Activated T-helper 17 cell treated with anti-CD3 and anti-CD28 coated beads, Interleukin-2, amount 50 U/mL, for 72 hours (primary cell): ENCODE results near the gene IZUMO1. TPM values are rescaled to one million over a fixed set of nuclear protein-coding genes. Genes with fewer than 3 reads are reported as not detected.
A peak's percentile ranks its signal among the peaks of the same experiment; 100 is the strongest.

Experiments
- ATAC-seq: fragments of 150-1000 bp; cut with Tn5 transposase; replicated peaks from 2 replicates; pipeline ENCODE4 v1.10.0; 2021; ENCODE audit warnings: mild to moderate bottlenecking, moderate library complexity
- H3K27ac Mint-ChIP-seq: one replicate; pipeline ENCODE4 v1.8.0; 2022; ENCODE audit warnings: mixed read lengths
- H3K27me3 Mint-ChIP-seq: one replicate; pipeline ENCODE4 v1.8.0; 2022; ENCODE audit warnings: mixed read lengths
- H3K36me3 Mint-ChIP-seq: one replicate; pipeline ENCODE4 v1.8.0; 2022; ENCODE audit warnings: low read depth, mild to moderate bottlenecking, mixed read lengths
- H3K4me1 Mint-ChIP-seq: one replicate; pipeline ENCODE4 v1.8.0; 2022; ENCODE audit warnings: mixed read lengths
- H3K4me3 Mint-ChIP-seq: one replicate; pipeline ENCODE4 v1.8.0; 2022; ENCODE audit warnings: mild to moderate bottlenecking, mixed read lengths
- H3K9me3 Mint-ChIP-seq: one replicate; pipeline ENCODE4 v1.8.0; 2022; ENCODE audit warnings: mixed read lengths
- total RNA-seq, 2 donors: library from RNA; stranded (reverse); gene quantifications; one replicate each; pipeline ENCODE4 v1.2.3, GENCODE V29; 2022

IZUMO1 gene
- total RNA-seq, 2 donors from 2014 or later, result not detected

- no peaks in the 10 kb centered on the region for H3K36me3 Mint-ChIP-seq
Measured at GRCh38 chr19:48716562-48717291, 30.0 kb downstream of the IZUMO1 start.

GRCh38 chr19:48715681-48716171, 31.0 kb downstream of the IZUMO1 start:
- Mint-ChIP-seq H3K4me1 (peaks cover 5% of the 10 kb centered on the region), H3K36me3 (no peaks in the 10 kb centered on the region), H3K9me3 (no peaks in the 10 kb centered on the region), H3K4me3 (peak overlapping the region; percentile 90), H3K27ac (no peak overlapping the region), H3K27me3 (no peaks in the 10 kb centered on the region)
- no peak for ATAC-seq

More at GRCh38 chr19:48716562-48717291, 30.0 kb downstream of the IZUMO1 start:
- Mint-ChIP-seq H3K27ac (no peak overlapping the region), H3K4me1 (peaks cover 8% of the 10 kb centered on the region), H3K9me3 (no peaks in the 10 kb centered on the region), H3K27me3 (no peaks in the 10 kb centered on the region), H3K4me3 (no peak overlapping the region)
- no peak for ATAC-seq

- ATAC-seq, result no peak
- Mint-ChIP-seq H3K4me1 (no peaks in the 10 kb centered on the region), H3K27me3 (no peaks in the 10 kb centered on the region), H3K4me3 (peak overlapping the region; percentile 90), H3K9me3 (no peaks in the 10 kb centered on the region), H3K36me3 (no peaks in the 10 kb centered on the region), H3K27ac (peak overlapping the region; percentile 83)
Measured at GRCh38 chr19:48714759-48715675, 31.7 kb downstream of the IZUMO1 start.

GRCh38 chr19:48713864-48714755, 32.6 kb downstream of the IZUMO1 start:
- Mint-ChIP-seq H3K4me3 (peak overlapping the region; percentile 90), H3K9me3 (no peaks in the 10 kb centered on the region), H3K27me3 (no peaks in the 10 kb centered on the region), H3K4me1 (no peaks in the 10 kb centered on the region), H3K36me3 (no peaks in the 10 kb centered on the region), H3K27ac (peak overlapping the region; percentile 83)
- ATAC-seq, result peak; percentile 92

- H3K27me3 Mint-ChIP-seq, result no peaks in the 10 kb centered on the region
- no peak for ATAC-seq
- H3K4me1 Mint-ChIP-seq, result no peaks in the 10 kb centered on the region
- peak overlapping the region; percentile 90 for H3K4me3 Mint-ChIP-seq
- H3K36me3 Mint-ChIP-seq, result no peaks in the 10 kb centered on the region
- peak overlapping the region; percentile 83 for H3K27ac Mint-ChIP-seq
- H3K9me3 Mint-ChIP-seq, result no peaks in the 10 kb centered on the region
Measured at GRCh38 chr19:48713041-48713863, 33.5 kb downstream of the IZUMO1 start.

- H3K27ac Mint-ChIP-seq, result no peak overlapping the region
- H3K9me3 Mint-ChIP-seq, result no peaks in the 10 kb centered on the region
- no peak for ATAC-seq
- H3K27me3 Mint-ChIP-seq, result no peaks in the 10 kb centered on the region
- no peak overlapping the region for H3K4me3 Mint-ChIP-seq
- H3K4me1 Mint-ChIP-seq, result no peaks in the 10 kb centered on the region
- H3K36me3 Mint-ChIP-seq, result peaks cover 6% of the 10 kb centered on the region
Measured at GRCh38 chr19:48711106-48711662, 35.5 kb downstream of the IZUMO1 start.

- peaks cover 6% of the 10 kb centered on the region for H3K36me3 Mint-ChIP-seq
- H3K9me3 Mint-ChIP-seq, result no peaks in the 10 kb centered on the region
- ATAC-seq, result no peak
- no peak overlapping the region for H3K27ac Mint-ChIP-seq
- H3K4me3 Mint-ChIP-seq, result no peak overlapping the region
- H3K27me3 Mint-ChIP-seq, result no peaks in the 10 kb centered on the region
- no peaks in the 10 kb centered on the region for H3K4me1 Mint-ChIP-seq
Measured at GRCh38 chr19:48708471-48708870, 38.2 kb downstream of the IZUMO1 start.

GRCh38 chr19:48705431-48705830, 41.3 kb downstream of the IZUMO1 start:
- ATAC-seq, result no peak
- Mint-ChIP-seq H3K27me3 (no peaks in the 10 kb centered on the region), H3K27ac (no peak overlapping the region), H3K4me1 (no peaks in the 10 kb centered on the region), H3K36me3 (peaks cover 13% of the 10 kb centered on the region), H3K9me3 (no peaks in the 10 kb centered on the region), H3K4me3 (no peak overlapping the region)

GRCh38 chr19:48703316-48703715, 43.4 kb downstream of the IZUMO1 start:
- no peaks in the 10 kb centered on the region for H3K4me1 Mint-ChIP-seq

GRCh38 chr19:48702701-48703100, 44.0 kb downstream of the IZUMO1 start:
- ATAC-seq, result no peak
- H3K4me3 Mint-ChIP-seq, result no peak overlapping the region
- no peak overlapping the region for H3K27ac Mint-ChIP-seq
- no peaks in the 10 kb centered on the region for H3K4me1 Mint-ChIP-seq
- H3K9me3 Mint-ChIP-seq, result no peaks in the 10 kb centered on the region
- H3K27me3 Mint-ChIP-seq, result no peaks in the 10 kb centered on the region
- H3K36me3 Mint-ChIP-seq, result peaks cover 13% of the 10 kb centered on the region

More at GRCh38 chr19:48703316-48703715, 43.4 kb downstream of the IZUMO1 start:
- H3K9me3 Mint-ChIP-seq, result no peaks in the 10 kb centered on the region
- no peak overlapping the region for H3K4me3 Mint-ChIP-seq
- no peaks in the 10 kb centered on the region for H3K27me3 Mint-ChIP-seq
- no peak for ATAC-seq
- peaks cover 13% of the 10 kb centered on the region for H3K36me3 Mint-ChIP-seq
- H3K27ac Mint-ChIP-seq, result no peak overlapping the region

GRCh38 chr19:48698046-48698445, 48.7 kb downstream of the IZUMO1 start:
- ATAC-seq, result no peak
- H3K4me3 Mint-ChIP-seq, result no peak overlapping the region
- peaks cover 6% of the 10 kb centered on the region for H3K27me3 Mint-ChIP-seq
- peaks cover 7% of the 10 kb centered on the region for H3K36me3 Mint-ChIP-seq
- H3K4me1 Mint-ChIP-seq, result no peaks in the 10 kb centered on the region
- H3K27ac Mint-ChIP-seq, result no peak overlapping the region
- H3K9me3 Mint-ChIP-seq, result no peaks in the 10 kb centered on the region

GRCh38 chr19:48696353-48697010, 50.2 kb downstream of the IZUMO1 start:
- no peaks in the 10 kb centered on the region for H3K4me1 Mint-ChIP-seq
- H3K27me3 Mint-ChIP-seq, result peaks cover 6% of the 10 kb centered on the region
- no peaks in the 10 kb centered on the region for H3K36me3 Mint-ChIP-seq
- no peak for ATAC-seq
- no peaks in the 10 kb centered on the region for H3K9me3 Mint-ChIP-seq
- H3K27ac Mint-ChIP-seq, result peak overlapping the region; percentile 20
- H3K4me3 Mint-ChIP-seq, result peak overlapping the region; percentile 44
